HG02981 (cell line): ENCODE measurements around the gene IL4.
"Not testable (repeated sequence)": the region's sequence is repeated elsewhere in the genome, so short reads cannot be mapped to it uniquely, and the experiment has no call there.

Experiments used
- ATAC-seq: cut with Tn5 transposase; IDR thresholded peaks from one replicate; pipeline ENCODE4 v1.9.1; 2021; ENCODE audit warnings: mild to moderate bottlenecking, moderate library complexity; ENCODE audit not compliant: unreplicated experiment

The IL4 gene

GRCh38 chr5:132689513-132689912, 15.7 kb downstream of the IL4 start:
- no peak for ATAC-seq

DNA sequence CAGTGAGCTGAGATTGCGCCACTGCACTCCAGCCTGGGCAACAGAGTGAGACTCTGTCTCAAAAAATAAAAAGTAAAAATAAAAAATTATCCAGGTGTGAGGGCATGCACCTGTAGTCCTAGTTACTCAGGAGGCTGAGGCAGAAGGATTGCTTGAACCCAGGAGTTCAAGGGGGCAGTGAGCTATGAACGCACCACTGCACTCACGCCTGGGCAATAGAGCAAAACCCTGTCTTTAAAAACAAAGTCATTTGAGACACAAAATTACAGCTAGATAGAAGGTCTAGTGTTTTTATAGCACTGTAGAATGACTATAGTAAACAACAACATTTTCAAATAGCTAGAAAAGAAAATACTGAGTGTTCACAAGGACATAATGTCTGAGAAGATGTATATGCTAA, 16.4 kb downstream of the IL4 start:
- no peak for ATAC-seq

DNA sequence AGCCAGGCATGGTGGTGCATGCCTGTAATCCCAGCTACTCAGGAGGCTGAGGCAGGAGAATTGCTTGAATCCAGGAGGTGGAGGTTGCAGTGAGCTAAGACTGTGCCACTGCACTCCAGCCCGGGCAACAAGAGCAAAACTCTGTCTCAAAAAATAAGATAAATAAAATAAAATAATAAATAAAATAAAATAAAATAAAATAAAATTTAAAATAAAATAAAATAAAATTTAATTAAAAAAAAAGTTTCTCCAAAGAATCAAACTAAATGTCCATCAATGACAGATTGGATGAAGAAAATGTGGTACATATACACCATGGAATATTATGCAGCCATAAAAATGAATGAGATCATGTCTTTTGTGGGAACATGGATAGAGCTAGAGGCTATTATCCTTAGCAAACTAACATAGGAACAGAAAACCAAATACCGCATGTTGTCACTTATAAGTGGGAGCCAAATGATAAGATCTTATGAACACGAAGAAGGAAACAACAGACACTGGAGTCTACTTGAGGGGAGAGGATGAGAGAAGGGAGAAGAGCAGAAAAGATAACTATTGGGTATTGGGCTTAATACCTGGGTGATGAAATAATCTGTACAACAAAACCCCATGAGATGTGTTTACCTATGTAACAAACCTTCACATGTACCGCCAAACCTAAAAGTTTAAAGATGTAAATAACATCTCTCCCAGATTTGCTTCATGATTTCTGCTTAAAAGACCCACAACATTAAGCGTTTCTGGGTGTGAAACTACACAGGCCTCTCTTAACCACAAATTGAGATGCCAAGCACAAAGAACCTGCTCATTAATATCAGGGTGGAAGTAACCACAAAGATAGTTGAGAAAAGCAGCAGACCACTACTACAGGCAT, 18.2 kb downstream of the IL4 start:
- not testable (repeated sequence) for ATAC-seq

GRCh38 chr5:132692632-132692967, 18.8 kb downstream of the IL4 start:
- no peak for ATAC-seq

- ATAC-seq = no peak
These were observed 22.2 kb downstream of the IL4 start for GRCh38 chr5:132695956-132696355.

GRCh38 chr5:132704875-132705274, 31.1 kb downstream of the IL4 start:
- ATAC-seq = no peak

DNA sequence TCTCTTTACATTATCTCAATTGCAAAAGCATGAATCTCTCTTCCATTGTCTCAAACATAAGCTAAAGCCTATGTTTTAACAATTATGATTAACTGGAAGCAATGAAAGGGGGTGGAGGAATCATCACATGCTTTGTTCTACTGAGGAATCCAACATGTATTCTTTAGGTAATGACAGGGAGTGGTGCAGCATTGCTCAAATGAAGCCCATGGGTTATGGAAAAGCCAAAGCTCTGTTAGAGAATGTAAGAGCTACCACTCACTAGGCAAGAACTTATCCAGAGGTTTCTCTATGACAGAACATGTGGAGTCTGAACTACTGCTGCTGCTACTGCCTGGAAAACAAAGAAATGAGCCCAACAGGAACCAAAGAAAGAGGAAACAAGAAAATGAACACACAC, 34.9 kb downstream of the IL4 start:
- no peak for ATAC-seq

DNA sequence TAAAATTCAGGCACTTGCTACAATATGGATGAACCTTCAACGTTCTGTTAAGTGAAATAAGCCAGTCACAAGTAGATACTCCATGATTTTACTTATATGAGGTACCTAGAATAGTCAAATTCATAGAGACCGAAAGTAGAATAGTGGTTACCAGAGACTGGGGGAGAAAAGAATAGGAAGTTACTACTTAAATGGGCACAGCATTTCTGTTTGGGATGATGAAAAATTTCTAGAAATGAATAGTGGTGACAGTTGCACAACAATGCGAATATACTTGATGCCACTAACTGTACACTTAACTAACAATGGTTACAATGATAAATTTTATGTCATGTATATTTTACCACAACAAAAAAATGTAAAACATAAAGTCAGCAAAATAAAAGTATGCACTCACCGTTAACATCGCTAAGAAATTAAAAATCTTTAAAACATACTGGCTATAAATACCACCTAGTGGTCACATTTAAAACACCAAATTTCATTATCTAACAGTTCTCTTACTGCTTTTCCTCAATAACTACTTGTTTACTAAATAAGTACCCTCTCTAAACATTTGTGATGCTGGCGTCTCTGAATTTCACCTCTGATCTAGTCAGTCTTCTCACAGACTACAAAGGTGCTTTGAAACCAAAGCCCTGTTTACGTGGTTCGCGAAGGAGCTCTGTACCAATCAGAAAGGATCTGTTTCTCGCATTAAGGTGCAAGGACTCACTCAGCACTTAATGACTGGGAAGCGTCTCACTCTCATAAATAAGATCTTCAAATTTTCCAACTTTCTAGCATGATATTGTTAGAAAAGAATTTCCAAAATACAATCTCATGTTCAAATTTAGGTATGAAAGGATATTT, 40.9 kb downstream of the IL4 start:
- ATAC-seq = no peak

GRCh38 chr5:132718544-132719312, 44.9 kb downstream of the IL4 start:
- no peak for ATAC-seq

DNA sequence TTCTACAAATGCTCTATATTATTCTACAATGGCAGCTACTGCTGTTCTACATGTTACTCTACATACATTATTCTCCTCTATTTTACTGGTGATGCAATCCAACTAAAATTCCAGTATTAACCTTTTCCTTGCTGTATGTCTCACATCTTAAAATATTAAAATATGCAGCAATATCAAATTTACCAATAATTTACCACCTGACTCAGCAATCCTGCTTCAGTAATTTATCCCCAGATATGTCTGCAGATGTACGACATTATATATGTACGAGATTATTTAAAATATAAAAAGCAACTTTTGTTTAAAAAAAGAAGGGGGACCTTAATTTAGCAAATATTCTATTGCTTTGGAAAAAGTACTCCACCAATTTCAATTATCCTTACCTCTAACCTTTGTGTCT, 52.0 kb downstream of the IL4 start:
- no peak for ATAC-seq

DNA sequence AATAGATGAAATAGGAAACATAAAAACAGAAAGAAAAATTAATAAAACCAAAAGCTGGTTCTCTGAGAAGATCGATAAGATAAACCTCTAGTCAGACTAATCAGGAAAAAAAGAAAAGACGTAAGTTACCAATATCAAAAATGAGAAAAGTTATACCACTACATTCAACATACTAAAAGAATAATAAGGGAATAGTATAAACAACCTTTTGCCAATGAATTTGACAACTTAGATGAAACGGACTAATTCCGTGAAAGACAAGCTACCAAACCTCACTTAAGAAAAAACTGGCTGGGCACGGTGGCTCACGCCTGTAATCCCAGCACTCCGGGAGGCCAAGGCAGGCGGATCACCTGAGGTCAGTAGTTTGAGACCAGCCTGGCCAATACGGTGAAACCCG, 56.1 kb downstream of the IL4 start:
- ATAC-seq = no peak
